ENCODE measurements around the gene DLL4.

Gene DLL4

DNA sequence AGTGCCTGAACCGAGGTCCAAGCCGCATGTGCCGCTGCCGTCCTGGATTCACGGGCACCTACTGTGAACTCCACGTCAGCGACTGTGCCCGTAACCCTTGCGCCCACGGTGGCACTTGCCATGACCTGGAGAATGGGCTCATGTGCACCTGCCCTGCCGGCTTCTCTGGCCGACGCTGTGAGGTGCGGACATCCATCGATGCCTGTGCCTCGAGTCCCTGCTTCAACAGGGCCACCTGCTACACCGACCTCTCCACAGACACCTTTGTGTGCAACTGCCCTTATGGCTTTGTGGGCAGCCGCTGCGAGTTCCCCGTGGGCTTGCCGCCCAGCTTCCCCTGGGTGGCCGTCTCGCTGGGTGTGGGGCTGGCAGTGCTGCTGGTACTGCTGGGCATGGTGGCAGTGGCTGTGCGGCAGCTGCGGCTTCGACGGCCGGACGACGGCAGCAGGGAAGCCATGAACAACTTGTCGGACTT lies 7.1 kb downstream of the DLL4 start:
- H3K36me3 ChIP-seq = peaks cover 23% of the 10 kb centered on the region

DNA sequence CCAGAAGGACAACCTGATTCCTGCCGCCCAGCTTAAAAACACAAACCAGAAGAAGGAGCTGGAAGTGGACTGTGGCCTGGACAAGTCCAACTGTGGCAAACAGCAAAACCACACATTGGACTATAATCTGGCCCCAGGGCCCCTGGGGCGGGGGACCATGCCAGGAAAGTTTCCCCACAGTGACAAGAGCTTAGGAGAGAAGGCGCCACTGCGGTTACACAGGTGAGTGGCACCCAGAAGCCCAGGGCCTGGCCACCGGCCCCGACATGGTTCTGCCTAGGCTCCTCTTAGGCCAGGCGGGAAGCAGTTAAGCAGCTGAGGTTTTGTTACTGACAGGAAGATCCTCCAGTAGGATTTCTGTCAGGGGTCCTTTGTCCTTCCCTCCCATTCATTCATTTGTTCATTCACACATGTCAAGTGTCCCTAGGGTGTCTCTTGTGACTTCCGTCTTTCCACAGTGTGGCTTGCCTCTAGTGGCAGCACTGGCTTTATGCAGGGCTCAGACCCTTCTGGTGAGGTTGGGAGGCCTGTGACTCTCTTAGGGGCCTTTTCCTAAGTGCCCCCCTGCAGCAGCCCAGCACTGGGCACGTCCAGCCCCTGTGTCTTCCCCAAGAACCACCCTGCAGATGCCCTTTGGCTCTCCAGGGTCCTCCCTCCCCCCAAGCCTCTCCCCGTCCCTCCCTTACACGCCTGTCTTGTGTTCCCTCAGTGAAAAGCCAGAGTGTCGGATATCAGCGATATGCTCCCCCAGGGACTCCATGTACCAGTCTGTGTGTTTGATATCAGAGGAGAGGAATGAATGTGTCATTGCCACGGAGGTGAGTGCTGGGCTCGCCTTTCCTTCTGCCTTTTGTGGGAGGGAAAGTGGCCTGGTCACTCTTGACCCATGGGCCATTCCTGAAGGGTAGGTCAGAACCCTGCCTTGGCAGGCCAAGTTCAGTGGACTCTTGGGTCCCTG lies 7.8 kb downstream of the DLL4 start:
- no peak for DNase-seq
- TF ChIP-seq, protein P1, sequence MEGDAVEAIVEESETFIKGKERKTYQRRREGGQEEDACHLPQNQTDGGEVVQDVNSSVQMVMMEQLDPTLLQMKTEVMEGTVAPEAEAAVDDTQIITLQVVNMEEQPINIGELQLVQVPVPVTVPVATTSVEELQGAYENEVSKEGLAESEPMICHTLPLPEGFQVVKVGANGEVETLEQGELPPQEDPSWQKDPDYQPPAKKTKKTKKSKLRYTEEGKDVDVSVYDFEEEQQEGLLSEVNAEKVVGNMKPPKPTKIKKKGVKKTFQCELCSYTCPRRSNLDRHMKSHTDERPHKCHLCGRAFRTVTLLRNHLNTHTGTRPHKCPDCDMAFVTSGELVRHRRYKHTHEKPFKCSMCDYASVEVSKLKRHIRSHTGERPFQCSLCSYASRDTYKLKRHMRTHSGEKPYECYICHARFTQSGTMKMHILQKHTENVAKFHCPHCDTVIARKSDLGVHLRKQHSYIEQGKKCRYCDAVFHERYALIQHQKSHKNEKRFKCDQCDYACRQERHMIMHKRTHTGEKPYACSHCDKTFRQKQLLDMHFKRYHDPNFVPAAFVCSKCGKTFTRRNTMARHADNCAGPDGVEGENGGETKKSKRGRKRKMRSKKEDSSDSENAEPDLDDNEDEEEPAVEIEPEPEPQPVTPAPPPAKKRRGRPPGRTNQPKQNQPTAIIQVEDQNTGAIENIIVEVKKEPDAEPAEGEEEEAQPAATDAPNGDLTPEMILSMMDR (IDR thresholded peaks at IDR 0.05; ENCODE audit: low read depth, low read length) = no peak
- Histone ChIP-seq H3K27me3 (ENCODE audit: insufficient read depth, low read depth, severe bottlenecking) (no peaks in the 10 kb centered on the region), H3K27ac (no peak overlapping the region), H3K9me3 (ENCODE audit: severe bottlenecking) (no peaks in the 10 kb centered on the region), H3K36me3 (peaks cover 21% of the 10 kb centered on the region), H3K4me3 (ENCODE audit: low read depth, low read length) (no peak overlapping the region)

More for the DNA sequence above, 7.1 kb downstream of the DLL4 start:
- Histone ChIP-seq H3K27me3 (ENCODE audit: insufficient read depth, low read depth, severe bottlenecking) (no peaks in the 10 kb centered on the region), H3K27ac (no peak overlapping the region), H3K9me3 (ENCODE audit: severe bottlenecking) (no peaks in the 10 kb centered on the region), H3K4me3 (ENCODE audit: low read depth, low read length) (no peak overlapping the region)
- no peak for DNase-seq
- TF ChIP-seq, protein P1 (IDR thresholded peaks at IDR 0.05; ENCODE audit: low read depth, low read length) = no peak

DNA sequence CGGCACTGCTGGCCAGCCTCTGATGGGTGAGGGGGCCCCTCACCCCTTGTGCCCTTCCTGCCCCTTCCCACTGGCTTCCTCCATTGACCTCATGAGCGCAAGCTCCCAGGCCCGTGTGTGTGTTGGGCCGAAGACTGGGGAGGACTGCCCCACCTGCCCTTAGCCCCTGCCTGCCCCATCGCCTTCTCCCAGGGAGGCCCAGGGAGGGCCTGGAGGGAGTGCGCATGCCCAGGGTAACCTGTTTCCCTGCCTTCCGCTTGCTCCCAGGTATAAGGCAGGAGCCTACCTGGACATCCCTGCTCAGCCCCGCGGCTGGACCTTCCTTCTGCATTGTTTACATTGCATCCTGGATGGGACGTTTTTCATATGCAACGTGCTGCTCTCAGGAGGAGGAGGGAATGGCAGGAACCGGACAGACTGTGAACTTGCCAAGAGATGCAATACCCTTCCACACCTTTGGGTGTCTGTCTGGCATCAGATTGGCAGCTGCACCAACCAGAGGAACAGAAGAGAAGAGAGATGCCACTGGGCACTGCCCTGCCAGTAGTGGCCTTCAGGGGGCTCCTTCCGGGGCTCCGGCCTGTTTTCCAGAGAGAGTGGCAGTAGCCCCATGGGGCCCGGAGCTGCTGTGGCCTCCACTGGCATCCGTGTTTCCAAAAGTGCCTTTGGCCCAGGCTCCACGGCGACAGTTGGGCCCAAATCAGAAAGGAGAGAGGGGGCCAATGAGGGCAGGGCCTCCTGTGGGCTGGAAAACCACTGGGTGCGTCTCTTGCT lies 8.8 kb downstream of the DLL4 start:
- TF ChIP-seq, protein P1 (IDR thresholded peaks at IDR 0.05; ENCODE audit: low read depth, low read length) = peak; percentile 35; the same call in 1 of the 2 replicates
- H3K4me3 ChIP-seq (ENCODE audit: low read depth, low read length) = no peak overlapping the region
- H3K9me3 ChIP-seq (ENCODE audit: severe bottlenecking) = no peaks in the 10 kb centered on the region
- DNase-seq = no peak
- no peaks in the 10 kb centered on the region for H3K27me3 ChIP-seq (ENCODE audit: insufficient read depth, low read depth, severe bottlenecking)
- peaks cover 19% of the 10 kb centered on the region for H3K36me3 ChIP-seq
- no peak overlapping the region for H3K27ac ChIP-seq

DNA sequence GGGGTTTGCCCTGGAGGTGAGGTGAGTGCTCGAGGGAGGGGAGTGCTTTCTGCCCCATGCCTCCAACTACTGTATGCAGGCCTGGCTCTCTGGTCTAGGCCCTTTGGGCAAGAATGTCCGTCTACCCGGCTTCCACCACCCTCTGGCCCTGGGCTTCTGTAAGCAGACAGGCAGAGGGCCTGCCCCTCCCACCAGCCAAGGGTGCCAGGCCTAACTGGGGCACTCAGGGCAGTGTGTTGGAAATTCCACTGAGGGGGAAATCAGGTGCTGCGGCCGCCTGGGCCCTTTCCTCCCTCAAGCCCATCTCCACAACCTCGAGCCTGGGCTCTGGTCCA lies 9.4 kb downstream of the DLL4 start:
- H3K36me3 ChIP-seq = peaks cover 19% of the 10 kb centered on the region
- H3K4me3 ChIP-seq (ENCODE audit: low read depth, low read length) = no peak overlapping the region
- TF ChIP-seq, protein P1 (IDR thresholded peaks at IDR 0.05; ENCODE audit: low read depth, low read length) = no peak
- H3K9me3 ChIP-seq (ENCODE audit: severe bottlenecking) = no peaks in the 10 kb centered on the region
- H3K27ac ChIP-seq = no peak overlapping the region
- no peaks in the 10 kb centered on the region for H3K27me3 ChIP-seq (ENCODE audit: insufficient read depth, low read depth, severe bottlenecking)
- no peak for DNase-seq

DNA sequence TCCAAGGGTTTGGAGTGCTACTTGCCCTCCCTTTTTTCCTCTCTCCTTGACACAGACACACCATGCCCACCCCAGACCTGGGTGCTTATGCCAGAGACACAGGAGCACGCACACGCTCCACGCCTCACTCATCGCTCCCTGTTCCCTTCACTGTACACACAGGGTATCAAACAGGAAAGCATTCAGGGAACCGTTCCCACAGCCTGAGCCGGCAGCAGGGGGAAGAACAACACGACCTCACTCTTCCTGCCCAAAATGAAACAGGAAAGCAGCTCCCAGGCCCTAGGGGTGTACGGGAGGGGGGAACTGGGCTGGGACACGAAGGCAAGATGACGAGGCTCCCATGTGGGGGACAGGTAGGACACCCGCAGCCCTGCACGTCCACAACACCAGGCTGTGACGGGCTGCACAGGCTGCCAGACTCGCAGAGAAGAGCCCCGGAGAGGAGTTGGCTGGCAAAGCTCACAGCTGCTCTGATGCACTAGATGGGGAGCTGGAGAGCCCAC lies 11.2 kb downstream of the DLL4 start:
- Histone ChIP-seq H3K36me3 (peaks cover 15% of the 10 kb centered on the region), H3K4me3 (ENCODE audit: low read depth, low read length) (no peak overlapping the region), H3K27me3 (ENCODE audit: insufficient read depth, low read depth, severe bottlenecking) (no peaks in the 10 kb centered on the region), H3K9me3 (ENCODE audit: severe bottlenecking) (no peaks in the 10 kb centered on the region), H3K27ac (no peak overlapping the region; the same call in 1 of the 2 replicates)
- DNase-seq = no peak
- TF ChIP-seq, protein P1 (IDR thresholded peaks at IDR 0.05; ENCODE audit: low read depth, low read length) = no peak

Data from WERI-Rb-1 (cell line).